NT2/D1 (cell line): ENCODE results near the gene ARL16.
A peak's percentile ranks its signal among the peaks of the same experiment; 100 is the strongest.
"Not testable (repeated sequence)": the region's sequence is repeated elsewhere in the genome, so short reads cannot be mapped to it uniquely, and the experiment has no call there.

Source experiments
- DNase-seq: peaks from one replicate; pipeline ENCODE4 v3.0.0-alpha.2; 2011; ENCODE audit warnings: low read depth, low spot score
- H3K27me3 ChIP-seq: 2 replicates; pipeline ENCODE4 v1.6.0; 2011; ENCODE audit warnings: mild to moderate bottlenecking; ENCODE audit not compliant: insufficient read length, insufficient read depth
- H3K36me3 ChIP-seq: 2 replicates; pipeline ENCODE4 v1.6.1; 2011; ENCODE audit warnings: mild to moderate bottlenecking, low read length, mixed read lengths; ENCODE audit not compliant: insufficient read depth, insufficient read length
- H3K4me1 ChIP-seq: 2 replicates; pipeline ENCODE4 v1.5.1; 2011; ENCODE audit not compliant: insufficient read depth, insufficient read length
- H3K4me3 ChIP-seq: 2 replicates; pipeline ENCODE4 v1.5.1; 2011; ENCODE audit warnings: low read depth; ENCODE audit not compliant: insufficient read length
- H3K9ac ChIP-seq: 2 replicates; pipeline ENCODE4 v1.6.0; 2011; ENCODE audit warnings: low read depth; ENCODE audit not compliant: insufficient read length
- H3K9me3 ChIP-seq: 2 replicates; pipeline ENCODE4 v1.5.1; 2011; ENCODE audit warnings: mild to moderate bottlenecking, low read length; ENCODE audit not compliant: insufficient read depth
- SUZ12 ChIP-seq: IDR thresholded peaks from 2 replicates; pipeline ENCODE4 v1.6.1; 2011; ENCODE audit not compliant: insufficient read length, insufficient read depth; ENCODE audit errors: extremely low read depth
- YY1 ChIP-seq: IDR thresholded peaks from 2 replicates; pipeline ENCODE4 v1.6.1; 2011; ENCODE audit not compliant: insufficient read length, insufficient read depth
- ZNF274 ChIP-seq: IDR thresholded peaks from 2 replicates; pipeline ENCODE4 v1.6.1; 2011; ENCODE audit warnings: mild to moderate bottlenecking, low read depth, low read length

ARL16 gene

GRCh38 chr17:81682565-81683207 lies 911 bp downstream of the ARL16 start:
- no peaks in the 10 kb centered on the region for H3K27me3 ChIP-seq
- peaks cover 56% of the 10 kb centered on the region for H3K36me3 ChIP-seq
- no peaks in the 10 kb centered on the region for H3K9me3 ChIP-seq
- TF ChIP-seq SUZ12: no peak
- TF ChIP-seq YY1: no peak
- TF ChIP-seq ZNF274: no peak
- H3K9ac ChIP-seq: peak overlapping the region; percentile 99
- peaks cover 14% of the 10 kb centered on the region for H3K4me1 ChIP-seq
- H3K4me3 ChIP-seq: peak overlapping the region; percentile 97
- DNase-seq: no peak

DNA sequence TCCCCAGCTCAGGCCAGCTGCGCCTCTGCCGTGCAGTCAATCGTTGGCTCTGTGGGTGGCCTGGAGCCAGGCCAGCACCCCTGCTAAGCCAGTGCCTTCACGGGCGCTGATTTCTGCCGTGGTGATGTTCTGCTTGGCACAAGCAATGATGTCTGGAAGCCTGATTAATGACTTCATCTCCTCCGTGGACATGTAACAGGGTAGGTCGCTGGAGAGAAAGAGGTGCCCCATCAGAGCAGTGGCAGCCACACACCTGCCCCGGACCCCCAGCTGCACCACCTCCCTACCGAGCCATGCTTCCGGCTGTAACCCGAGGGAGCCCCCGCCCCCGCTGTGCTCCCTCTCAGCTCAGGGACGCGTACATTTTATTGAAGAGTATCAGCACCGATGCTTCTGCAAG lies 1.9 kb downstream of the ARL16 start:
- H3K27me3 ChIP-seq: no peaks in the 10 kb centered on the region
- no peaks in the 10 kb centered on the region for H3K9me3 ChIP-seq
- DNase-seq: no peak
- no peak overlapping the region for H3K4me3 ChIP-seq
- no peak overlapping the region for H3K9ac ChIP-seq
- H3K4me1 ChIP-seq: peaks cover 14% of the 10 kb centered on the region
- H3K36me3 ChIP-seq: peaks cover 49% of the 10 kb centered on the region
- TF ChIP-seq YY1 (no peak), ZNF274 (no peak), SUZ12 (no peak)

- no peak overlapping the region for H3K9ac ChIP-seq
- no peak overlapping the region for H3K4me3 ChIP-seq
These were observed 3.4 kb downstream of the ARL16 start for GRCh38 chr17:81680150-81680549.

DNA sequence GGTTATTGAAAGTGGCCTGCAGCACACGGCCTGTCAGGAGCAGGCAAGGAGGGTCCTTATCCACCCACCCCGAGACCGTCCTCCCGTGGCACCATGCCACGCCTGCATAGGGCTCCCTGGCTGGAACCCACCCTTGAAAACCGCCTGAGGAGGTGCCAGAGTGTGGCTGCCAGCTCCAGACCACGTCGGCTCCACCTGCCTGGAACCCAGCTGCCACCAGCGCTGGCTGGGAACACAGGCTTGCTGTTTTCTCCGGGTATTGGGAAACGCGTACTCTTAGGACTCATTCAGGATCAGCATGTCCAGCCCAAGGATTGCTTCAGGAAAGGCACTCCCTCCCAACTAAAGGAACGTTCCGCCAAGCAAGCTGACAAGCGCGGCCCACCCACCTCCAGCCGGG lies 6.7 kb downstream of the ARL16 start:
- H3K9me3 ChIP-seq: no peaks in the 10 kb centered on the region
- H3K36me3 ChIP-seq: peaks cover 63% of the 10 kb centered on the region
- TF ChIP-seq SUZ12 (no peak), YY1 (no peak), ZNF274 (no peak)
- no peaks in the 10 kb centered on the region for H3K27me3 ChIP-seq
- no peak overlapping the region for H3K4me3 ChIP-seq
- H3K9ac ChIP-seq: no peak overlapping the region
- peaks cover 3% of the 10 kb centered on the region for H3K4me1 ChIP-seq
- DNase-seq: no peak

More at GRCh38 chr17:81680150-81680549, 3.4 kb downstream of the ARL16 start:
- Histone ChIP-seq H3K4me1 (peaks cover 10% of the 10 kb centered on the region), H3K27me3 (no peaks in the 10 kb centered on the region), H3K9me3 (no peaks in the 10 kb centered on the region), H3K36me3 (peaks cover 40% of the 10 kb centered on the region)
- TF ChIP-seq SUZ12: no peak
- TF ChIP-seq ZNF274: no peak
- no peak for TF ChIP-seq YY1
- DNase-seq: no peak

GRCh38 chr17:81675515-81676221 lies 7.9 kb downstream of the ARL16 start:
- H3K4me1 ChIP-seq, DNase-seq, H3K9me3 ChIP-seq, H3K9ac ChIP-seq, H3K27me3 ChIP-seq, H3K4me3 ChIP-seq: not testable (repeated sequence)
- peaks cover 63% of the 10 kb centered on the region for H3K36me3 ChIP-seq

DNA sequence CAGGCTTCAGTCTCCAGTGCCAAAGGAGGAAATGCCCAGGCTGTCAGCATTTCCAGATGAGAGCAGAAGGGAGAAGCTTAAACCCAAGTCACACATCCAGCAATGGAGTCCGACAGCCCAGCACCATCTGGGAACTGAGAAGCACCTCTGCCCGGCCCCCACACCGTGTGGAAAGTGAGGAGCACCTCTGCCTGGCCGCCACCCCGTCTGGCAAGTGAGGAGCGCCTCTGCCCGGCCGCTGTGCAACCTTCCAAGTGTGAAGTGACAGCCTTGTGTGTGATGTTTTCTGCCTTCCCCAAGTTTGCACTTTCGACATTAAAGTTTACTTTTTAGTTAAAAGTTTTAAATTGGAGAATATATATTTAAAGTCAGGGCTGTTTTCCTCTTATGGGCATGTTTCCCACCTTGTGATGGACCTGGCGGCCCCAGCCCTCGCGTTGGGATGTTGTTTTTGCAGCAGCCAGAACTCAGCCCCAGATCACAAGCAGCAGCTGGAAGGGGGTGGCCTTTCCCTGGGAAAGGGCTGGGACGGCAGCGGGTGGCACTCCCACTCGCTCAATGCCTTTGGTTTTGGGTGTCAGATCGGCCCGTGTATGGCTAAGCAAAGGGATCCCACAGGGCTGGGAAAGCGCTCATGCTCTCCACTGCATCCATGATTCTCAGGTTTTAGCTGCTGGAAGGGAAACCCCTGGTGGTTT lies 9.9 kb downstream of the ARL16 start:
- Histone ChIP-seq H3K4me1 (peaks cover 8% of the 10 kb centered on the region), H3K36me3 (peaks cover 72% of the 10 kb centered on the region), H3K9ac (no peak overlapping the region), H3K27me3 (no peaks in the 10 kb centered on the region), H3K4me3 (no peak overlapping the region), H3K9me3 (no peaks in the 10 kb centered on the region)
- DNase-seq: no peak
- TF ChIP-seq ZNF274 (no peak), SUZ12 (no peak), YY1 (no peak)

- Histone ChIP-seq H3K9me3 (no peaks in the 10 kb centered on the region), H3K4me1 (peaks cover 13% of the 10 kb centered on the region), H3K36me3 (peaks cover 80% of the 10 kb centered on the region), H3K4me3 (no peak overlapping the region), H3K27me3 (no peaks in the 10 kb centered on the region), H3K9ac (no peak overlapping the region)
- no peak for DNase-seq
- no peak for TF ChIP-seq YY1
- TF ChIP-seq SUZ12: no peak
- TF ChIP-seq ZNF274: no peak
These were observed 10.6 kb downstream of the ARL16 start for GRCh38 chr17:81672954-81673353.
